Lung microvascular endothelial cell (primary cell): ENCODE results near the gene ZNF839. TPM values are rescaled to one million over a fixed set of nuclear protein-coding genes. Genes with fewer than 3 reads are reported as not detected.

ENCODE experiments used
- DNase-seq, 2 donors: peaks; one replicate each; pipeline versions ENCODE4 v3.0.0 to v3.0.0-alpha.2; 2010; ENCODE audit warnings: low read depth in 2 of 2
- total RNA-seq: library from RNA; depleted of rRNA; stranded (reverse); fragments of >200 nt; gene quantifications from 2 replicates; pipeline ENCODE4 v1.2.1, GENCODE V29; 2014

The ZNF839 gene
- total RNA-seq, 1 donor from 2014 or later: 4.0 TPM

- DNase-seq: no peak
These were observed 22.0 kb downstream of the ZNF839 start for GRCh38 chr14:102341566-102341965.

- no peak for DNase-seq
These were observed 22.7 kb downstream of the ZNF839 start for GRCh38 chr14:102342238-102342637.

- DNase-seq: no peak
These were observed 24.5 kb downstream of the ZNF839 start for GRCh38 chr14:102344084-102344483.

- DNase-seq: no peak
These were observed 24.9 kb downstream of the ZNF839 start for GRCh38 chr14:102344485-102344884.

GRCh38 chr14:102345232-102345631 is 25.7 kb downstream of the ZNF839 start:
- DNase-seq: no peak

- DNase-seq: no peak
These were observed 27.1 kb downstream of the ZNF839 start for GRCh38 chr14:102346645-102347044.

GRCh38 chr14:102348376-102348775 is 28.8 kb downstream of the ZNF839 start:
- no peak for DNase-seq

- peak; percentile 82 to 93 for DNase-seq
These were observed 31.5 kb downstream of the ZNF839 start for GRCh38 chr14:102351023-102351422.

- DNase-seq: peak; percentile 5 to 86
These were observed 32.0 kb downstream of the ZNF839 start for GRCh38 chr14:102351593-102351992.

- no peak for DNase-seq
These were observed 32.7 kb downstream of the ZNF839 start for GRCh38 chr14:102352213-102352612.

- peak in 1 of 2 donors; percentile 9 for DNase-seq
These were observed 33.6 kb downstream of the ZNF839 start for GRCh38 chr14:102353126-102353619.

GRCh38 chr14:102356280-102356679 is 36.7 kb downstream of the ZNF839 start:
- DNase-seq: no peak

GRCh38 chr14:102359341-102359740 is 39.8 kb downstream of the ZNF839 start:
- no peak for DNase-seq

- no peak for DNase-seq
These were observed 40.8 kb downstream of the ZNF839 start for GRCh38 chr14:102360388-102360787.

GRCh38 chr14:102362084-102362483 is 42.5 kb downstream of the ZNF839 start:
- DNase-seq: peak in 1 of 2 donors; percentile 41

GRCh38 chr14:102362545-102363181 is 43.1 kb downstream of the ZNF839 start, which contains the start of the genes CINP and TECPR2:
Gene CINP, minus strand, starts transcription at chr14:102362890. Its CDS starts 39 bp downstream, at chr14:102362851.
Gene TECPR2, plus strand, starts transcription at chr14:102362941. Its CDS starts 13,781 bp downstream, at chr14:102376722.
- peak; percentile 96 to 97 for DNase-seq

- peak in 1 of 2 donors; percentile 52 for DNase-seq
These were observed 43.8 kb downstream of the ZNF839 start for GRCh38 chr14:102363182-102363943.

GRCh38 chr14:102370305-102370809 is 50.8 kb downstream of the ZNF839 start:
- no peak for DNase-seq

GRCh38 chr14:102371361-102371760 is 51.8 kb downstream of the ZNF839 start:
- no peak for DNase-seq

GRCh38 chr14:102373110-102373509 is 53.6 kb downstream of the ZNF839 start:
- DNase-seq: no peak

GRCh38 chr14:102374264-102374663 is 54.7 kb downstream of the ZNF839 start:
- DNase-seq: no peak

GRCh38 chr14:102375119-102375518 is 55.6 kb downstream of the ZNF839 start:
- DNase-seq: no peak
